Ishikawa (cell line): ENCODE data around the gene MTUS2.

Experiments
- CEBPB ChIP-seq: IDR thresholded peaks from 2 replicates; pipeline ENCODE4 v1.6.1; 2012
- CREB1 ChIP-seq: IDR thresholded peaks from 2 replicates; pipeline ENCODE4 v1.6.1; 2012; ENCODE audit warnings: low read depth
- EP300 ChIP-seq: IDR thresholded peaks from 2 replicates; pipeline ENCODE4 v1.6.1; 2012; ENCODE audit warnings: borderline replicate concordance
- REST ChIP-seq: IDR thresholded peaks from 2 replicates; pipeline ENCODE4 v1.6.1; 2012; ENCODE audit warnings: low read depth, mild to moderate bottlenecking
- TAF1 ChIP-seq: IDR thresholded peaks from 2 replicates; pipeline ENCODE4 v1.6.1; 2012; ENCODE audit warnings: low read depth, mild to moderate bottlenecking
- TCF12 ChIP-seq: IDR thresholded peaks from 2 replicates; pipeline ENCODE4 v1.6.1; 2012; ENCODE audit warnings: low read depth
- TEAD4 ChIP-seq: IDR thresholded peaks from 2 replicates; pipeline ENCODE4 v1.6.1; 2012
- USF1 ChIP-seq: IDR thresholded peaks from 2 replicates; pipeline ENCODE4 v1.6.1; 2012
- YY1 ChIP-seq: IDR thresholded peaks from 2 replicates; pipeline ENCODE4 v1.6.1; 2012; ENCODE audit warnings: low read depth

- TF ChIP-seq EP300: no peak
- TF ChIP-seq CEBPB: no peak
- no peak for TF ChIP-seq YY1
- TF ChIP-seq REST: no peak
- TF ChIP-seq USF1: no peak
- TF ChIP-seq TAF1: no peak
- TF ChIP-seq CREB1: no peak
- TF ChIP-seq TCF12: no peak
- TF ChIP-seq TEAD4: no peak
Measured at GRCh38 chr13:29547153-29547552, 727.0 kb downstream of the MTUS2 start.
